GM18520 (cell line): ENCODE measurements around the gene B4GALT5.

Experiments used
- ATAC-seq: cut with Tn5 transposase; IDR thresholded peaks from one replicate; pipeline ENCODE4 v1.9.1; 2021; ENCODE audit not compliant: unreplicated experiment

B4GALT5 gene

GRCh38 chr20:49610691-49611538 lies 102.8 kb downstream of the B4GALT5 start:
- peak; percentile 33 for ATAC-seq

- no peak for ATAC-seq
Observed at GRCh38 chr20:49608752-49609670, 104.7 kb downstream of the B4GALT5 start.

GRCh38 chr20:49607568-49607967 lies 106.1 kb downstream of the B4GALT5 start:
- no peak for ATAC-seq

- no peak for ATAC-seq
Observed at GRCh38 chr20:49603209-49603627, 110.5 kb downstream of the B4GALT5 start.

- ATAC-seq: no peak
Observed at GRCh38 chr20:49602345-49603208, 111.1 kb downstream of the B4GALT5 start.

- no peak for ATAC-seq
Observed at GRCh38 chr20:49601153-49601924, 112.3 kb downstream of the B4GALT5 start.

GRCh38 chr20:49599746-49600113 lies 113.9 kb downstream of the B4GALT5 start:
- no peak for ATAC-seq

- ATAC-seq: no peak
Observed at GRCh38 chr20:49597825-49598395, 115.8 kb downstream of the B4GALT5 start.

GRCh38 chr20:49595811-49596561 lies 117.7 kb downstream of the B4GALT5 start:
- ATAC-seq: no peak

- no peak for ATAC-seq
Observed at GRCh38 chr20:49595346-49595745, 118.3 kb downstream of the B4GALT5 start.

GRCh38 chr20:49594931-49595315 lies 118.8 kb downstream of the B4GALT5 start:
- no peak for ATAC-seq

- ATAC-seq: no peak
Observed at GRCh38 chr20:49594143-49594930, 119.3 kb downstream of the B4GALT5 start.

GRCh38 chr20:49593466-49594142 lies 120.1 kb downstream of the B4GALT5 start:
- ATAC-seq: no peak

GRCh38 chr20:49592120-49592519 lies 121.6 kb downstream of the B4GALT5 start:
- ATAC-seq: no peak

GRCh38 chr20:49591217-49591865 lies 122.3 kb downstream of the B4GALT5 start:
- no peak for ATAC-seq

- no peak for ATAC-seq
Observed at GRCh38 chr20:49590163-49591017, 123.3 kb downstream of the B4GALT5 start.
